ENCODE data around the gene DDX56. TPM values are rescaled to one million over a fixed set of nuclear protein-coding genes. Genes with fewer than 3 reads are reported as not detected.

The DDX56 gene
- total RNA-seq, 1 experiment from 2014 or later, result 120 TPM

DNA sequence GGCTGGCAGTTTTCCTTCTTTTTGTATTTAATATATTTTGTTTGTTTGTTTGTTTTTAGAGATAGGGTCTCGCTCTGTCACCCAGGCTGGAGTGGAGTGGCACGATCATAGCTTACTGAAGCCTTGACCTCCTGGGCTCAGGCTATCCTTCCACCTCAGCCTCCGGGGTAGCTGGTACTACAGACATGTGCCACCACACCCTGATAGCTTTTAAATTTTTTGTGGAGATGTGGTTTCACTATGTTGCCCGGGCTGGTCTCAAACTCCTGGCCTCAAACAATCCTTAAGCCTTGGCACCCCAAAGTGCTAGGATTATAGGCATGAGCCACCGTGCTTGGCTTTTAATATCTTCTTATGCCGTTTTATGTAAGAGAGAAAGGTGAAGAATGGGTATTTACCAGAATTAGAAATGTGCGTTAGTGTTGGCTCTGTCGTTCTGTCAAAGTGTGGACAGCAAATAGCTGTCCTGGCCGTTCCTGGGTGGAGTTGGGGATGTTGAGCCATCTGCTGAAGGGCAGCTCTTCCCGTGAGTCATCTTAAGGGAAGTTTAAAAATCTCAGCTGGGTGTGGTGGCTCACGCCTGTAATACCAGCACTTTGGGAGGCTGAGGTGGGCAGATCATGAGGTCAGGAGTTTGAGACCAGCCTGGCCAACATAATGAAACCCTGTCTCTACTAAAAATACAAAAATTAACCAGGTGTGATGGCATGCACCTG is 47.5 kb upstream of the DDX56 start:
- Histone ChIP-seq H3K79me2 (ENCODE audit: insufficient read depth, low read length) (peaks cover 21% of the 10 kb centered on the region; the same call in 1 of the 2 replicates), H4K20me1 (ENCODE audit: control insufficient read depth, insufficient read depth, insufficient read length) (no peaks in the 10 kb centered on the region), H2AFZ (ENCODE audit: low read length) (no peak overlapping the region), H3K56ac (ENCODE audit: insufficient read length, low read depth, low read length) (no peak overlapping the region), H3K14ac (ENCODE audit: insufficient read depth, low read length) (no peak overlapping the region), H3K9me3 (ENCODE audit: control insufficient read depth, low read depth, low read length) (no peaks in the 10 kb centered on the region), H2BK12ac (ENCODE audit: insufficient read length, low read depth, low read length) (no peak overlapping the region), H3K27me3 (ENCODE audit: insufficient read depth, low read length) (no peaks in the 10 kb centered on the region), H3K23me2 (ENCODE audit: insufficient read length, low read depth, low read length, poor library complexity, severe bottlenecking) (no peaks in the 10 kb centered on the region), H4K8ac (replicated peaks; ENCODE audit: insufficient read length, low read depth, low read length) (no peak overlapping the region), H2BK15ac (ENCODE audit: low read depth, low read length) (no peak overlapping the region), H2BK20ac (ENCODE audit: low read depth, low read length, poor library complexity, severe bottlenecking) (no peak overlapping the region), H3K4me2 (ENCODE audit: insufficient read depth, insufficient read length, low read length) (no peak overlapping the region), H2BK120ac (ENCODE audit: low read depth, low read length, poor library complexity, severe bottlenecking) (no peak overlapping the region), H4K91ac (ENCODE audit: insufficient read length, low read depth, low read length) (no peak overlapping the region), H2BK5ac (ENCODE audit: insufficient read length, low read length) (no peak overlapping the region), H3T11ph (ENCODE audit: low read length) (no peak overlapping the region), H3K18ac (ENCODE audit: insufficient read length, low read depth, low read length) (no peak overlapping the region), H3K9ac (ENCODE audit: extremely low read depth, insufficient read length, low read length) (no peak overlapping the region), H3K79me1 (ENCODE audit: insufficient read depth, low read depth, low read length, poor library complexity, severe bottlenecking) (no peaks in the 10 kb centered on the region), H2AK5ac (ENCODE audit: insufficient read length, low read length) (no peak overlapping the region), H3K4ac (ENCODE audit: low read depth, low read length) (no peak overlapping the region), H3K4me1 (ENCODE audit: insufficient read depth, low read length) (no peaks in the 10 kb centered on the region), H3K27ac (ENCODE audit: insufficient read length, low read depth, low read length) (no peak overlapping the region), H3K23ac (ENCODE audit: insufficient read length, low read depth, low read length) (no peak overlapping the region), H4K5ac (ENCODE audit: insufficient read length, low read depth, low read length) (no peak overlapping the region)
- H3K36me3 Mint-ChIP-seq (ENCODE audit: insufficient read depth in 1 of 3, low read depth in 3 of 3), result peaks cover 2 to 19% (median 15%) of the 10 kb centered on the region in 3 experiments; a peak in 6 of 7 replicates
- no peak overlapping the region for H3K4me3 Mint-ChIP-seq
- no peak for DNase-seq
- H3K4me1 Mint-ChIP-seq, result peaks cover 0 to 8% of the 10 kb centered on the region in 2 experiments; a peak in 3 of 4 replicates
- H3K9me3 Mint-ChIP-seq, result no peaks in the 10 kb centered on the region
- H3K27ac Mint-ChIP-seq, result peak overlapping the region in 1 of 3 experiments; percentile 83; a peak in 2 of 7 replicates
- TF ChIP-seq, protein P1, sequence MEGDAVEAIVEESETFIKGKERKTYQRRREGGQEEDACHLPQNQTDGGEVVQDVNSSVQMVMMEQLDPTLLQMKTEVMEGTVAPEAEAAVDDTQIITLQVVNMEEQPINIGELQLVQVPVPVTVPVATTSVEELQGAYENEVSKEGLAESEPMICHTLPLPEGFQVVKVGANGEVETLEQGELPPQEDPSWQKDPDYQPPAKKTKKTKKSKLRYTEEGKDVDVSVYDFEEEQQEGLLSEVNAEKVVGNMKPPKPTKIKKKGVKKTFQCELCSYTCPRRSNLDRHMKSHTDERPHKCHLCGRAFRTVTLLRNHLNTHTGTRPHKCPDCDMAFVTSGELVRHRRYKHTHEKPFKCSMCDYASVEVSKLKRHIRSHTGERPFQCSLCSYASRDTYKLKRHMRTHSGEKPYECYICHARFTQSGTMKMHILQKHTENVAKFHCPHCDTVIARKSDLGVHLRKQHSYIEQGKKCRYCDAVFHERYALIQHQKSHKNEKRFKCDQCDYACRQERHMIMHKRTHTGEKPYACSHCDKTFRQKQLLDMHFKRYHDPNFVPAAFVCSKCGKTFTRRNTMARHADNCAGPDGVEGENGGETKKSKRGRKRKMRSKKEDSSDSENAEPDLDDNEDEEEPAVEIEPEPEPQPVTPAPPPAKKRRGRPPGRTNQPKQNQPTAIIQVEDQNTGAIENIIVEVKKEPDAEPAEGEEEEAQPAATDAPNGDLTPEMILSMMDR (conservative IDR thresholded peaks at IDR 0.05), result no peak
- WGBS (ENCODE audit: extremely low coverage, insufficient read length, low lambda C conversion rate), result no CpG with 5 or more reads among the region's 11 CpGs
- H3K27me3 Mint-ChIP-seq (ENCODE audit: low read depth), result no peaks in the 10 kb centered on the region; the same call in 1 of the 2 replicates
